Fibroblast of lung (primary cell): Measurements from ENCODE around the gene G6PC2.

Experiments
- EZH2 ChIP-seq: IDR thresholded peaks from 2 replicates; pipeline ENCODE4 v1.5.1; 2012; ENCODE audit warnings: low read length, control low read depth, mild to moderate bottlenecking; ENCODE audit errors: missing control alignments
- TF ChIP-seq, protein P1 (sequence below), 2 donors: IDR thresholded peaks in 1 of 2; conservative IDR thresholded peaks in 1 of 2; 1 replicate in 1 of 2; 2 replicates in 1 of 2; pipeline ENCODE4 v1.5.1; 2011 to 2012; ENCODE audit warnings: low read length in 2 of 2, control low read depth in 1 of 2, inconsistent platforms in 1 of 2, low read depth in 1 of 2, mild to moderate bottlenecking in 1 of 2

- TF ChIP-seq, protein P1, sequence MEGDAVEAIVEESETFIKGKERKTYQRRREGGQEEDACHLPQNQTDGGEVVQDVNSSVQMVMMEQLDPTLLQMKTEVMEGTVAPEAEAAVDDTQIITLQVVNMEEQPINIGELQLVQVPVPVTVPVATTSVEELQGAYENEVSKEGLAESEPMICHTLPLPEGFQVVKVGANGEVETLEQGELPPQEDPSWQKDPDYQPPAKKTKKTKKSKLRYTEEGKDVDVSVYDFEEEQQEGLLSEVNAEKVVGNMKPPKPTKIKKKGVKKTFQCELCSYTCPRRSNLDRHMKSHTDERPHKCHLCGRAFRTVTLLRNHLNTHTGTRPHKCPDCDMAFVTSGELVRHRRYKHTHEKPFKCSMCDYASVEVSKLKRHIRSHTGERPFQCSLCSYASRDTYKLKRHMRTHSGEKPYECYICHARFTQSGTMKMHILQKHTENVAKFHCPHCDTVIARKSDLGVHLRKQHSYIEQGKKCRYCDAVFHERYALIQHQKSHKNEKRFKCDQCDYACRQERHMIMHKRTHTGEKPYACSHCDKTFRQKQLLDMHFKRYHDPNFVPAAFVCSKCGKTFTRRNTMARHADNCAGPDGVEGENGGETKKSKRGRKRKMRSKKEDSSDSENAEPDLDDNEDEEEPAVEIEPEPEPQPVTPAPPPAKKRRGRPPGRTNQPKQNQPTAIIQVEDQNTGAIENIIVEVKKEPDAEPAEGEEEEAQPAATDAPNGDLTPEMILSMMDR (conservative IDR thresholded peaks at IDR 0.05 in 1 of 2, IDR thresholded peaks at IDR 0.05 in 1 of 2; ENCODE audit: low read depth in 1 of 2, low read length in 2 of 2): no peak
- TF ChIP-seq EZH2: no peak
These were observed 50.8 kb downstream of the G6PC2 start for GRCh38 chr2:168951871-168952270.
